Sigmoid colon (tissue), 4 donors: ENCODE measurements around the gene ENTHD1.

Experiments
- CTCF ChIP-seq, 4 experiments: fragments of 450-650 bp in 3 of 4; fragments of 200-600 bp in 1 of 4; IDR thresholded peaks; one replicate each; pipeline ENCODE4 v1.5.1; 2016 to 2019; ENCODE audit warnings: antibody characterized with exemption in 4 of 4, mild to moderate bottlenecking in 3 of 4, moderate library complexity in 2 of 4
- EP300 ChIP-seq, 4 donors: sonication (generic); formaldehyde crosslinking; IDR thresholded peaks; one replicate each; pipeline ENCODE4 v1.6.1; 2017; ENCODE audit warnings: antibody characterized with exemption in 4 of 4
- POLR2A ChIP-seq, 2 donors: fragments of 450-650 bp; IDR thresholded peaks; one replicate each; pipeline ENCODE4 v1.6.1; 2016; ENCODE audit warnings: antibody characterized with exemption in 2 of 2, mild to moderate bottlenecking in 2 of 2, moderate library complexity in 2 of 2

GRCh38 chr22:39923696-39924095 is 30.1 kb upstream of the ENTHD1 start:
- TF ChIP-seq CTCF (IDR thresholded peaks at IDR 0.05) (no peak), POLR2A (IDR thresholded peaks at IDR 0.05) (no peak), EP300 (IDR thresholded peaks at IDR 0.05) (no peak)
